Suprapubic skin (tissue), 4 donors: ENCODE results near the gene EPOP. TPM values are rescaled to one million over a fixed set of nuclear protein-coding genes. Genes with fewer than 3 reads are reported as not detected.

Experiments used
- DNase-seq, 2 donors: peaks; one replicate each; pipeline ENCODE4 v3.0.0-alpha.2; 2019; ENCODE audit warnings: low spot score in 2 of 2
- H3K27ac ChIP-seq: fragments of 200-600 bp; sonication (generic); one replicate; pipeline ENCODE4 v1.5.1; 2019
- H3K27me3 ChIP-seq: fragments of 200-600 bp; sonication (generic); one replicate; pipeline ENCODE4 v1.5.1; 2019
- H3K36me3 ChIP-seq: fragments of 200-600 bp; sonication (generic); one replicate; pipeline ENCODE4 v1.5.1; 2019
- H3K4me1 ChIP-seq: fragments of 200-600 bp; sonication (generic); one replicate; pipeline ENCODE4 v1.5.1; 2019
- H3K4me3 ChIP-seq: fragments of 200-600 bp; sonication (generic); one replicate; pipeline ENCODE4 v1.5.1; 2019; ENCODE audit warnings: mild to moderate bottlenecking
- H3K9me3 ChIP-seq: fragments of 200-600 bp; sonication (generic); one replicate; pipeline ENCODE4 v1.5.1; 2019
- CTCF ChIP-seq, 2 donors: fragments of 200-600 bp in 1 of 2; fragments of 450-650 bp in 1 of 2; sonication (generic) in 1 of 2; IDR thresholded peaks; one replicate each; pipeline ENCODE4 v1.5.1; 2016 to 2019; ENCODE audit warnings: antibody characterized with exemption in 2 of 2, mild to moderate bottlenecking in 1 of 2, moderate library complexity in 1 of 2
- EP300 ChIP-seq: sonication (generic); formaldehyde crosslinking; IDR thresholded peaks from one replicate; pipeline ENCODE4 v1.6.1; 2017; ENCODE audit warnings: antibody characterized with exemption
- POLR2A ChIP-seq, 2 donors: fragments of 450-650 bp; IDR thresholded peaks; one replicate each; pipeline ENCODE4 v1.6.1; 2017; ENCODE audit warnings: antibody characterized with exemption in 2 of 2, mild to moderate bottlenecking in 2 of 2, moderate library complexity in 2 of 2
- POLR2AphosphoS5 ChIP-seq, 3 donors: sonication (generic); formaldehyde crosslinking; IDR thresholded peaks; one replicate each; pipeline ENCODE4 v1.6.1; 2017; ENCODE audit warnings: antibody characterized with exemption in 3 of 3
- WGBS: methylation state at CpG from one replicate; pipeline ENCODE4 v1.1.5; 2018; 5-methylcytosine and 5-hydroxymethylcytosine counted together
- total RNA-seq, 4 donors: library from RNA; depleted of rRNA; stranded (reverse); fragments of >200 nt; gene quantifications; one replicate each; pipeline ENCODE4 v1.1.0, GENCODE V29; 2016

The EPOP gene
- total RNA-seq, 4 donors from 2014 or later, result 0.80 to 6.1 (median 3.2) TPM

GRCh38 chr17:38712593-38712992 lies 37.8 kb upstream of the EPOP start:
- Histone ChIP-seq H3K4me1 (peaks cover 19% of the 10 kb centered on the region), H3K9me3 (no peaks in the 10 kb centered on the region), H3K27ac (no peak overlapping the region), H3K27me3 (no peaks in the 10 kb centered on the region), H3K36me3 (peaks cover 74% of the 10 kb centered on the region), H3K4me3 (no peak overlapping the region)
- DNase-seq, result no peak
- TF ChIP-seq POLR2A (IDR thresholded peaks at IDR 0.05) (no peak), EP300 (no peak), CTCF (IDR thresholded peaks at IDR 0.05) (no peak), POLR2AphosphoS5 (IDR thresholded peaks at IDR 0.05) (no peak)
- 94% methylated on average over 5 of the region's 10 CpGs for WGBS

GRCh38 chr17:38711792-38712571 lies 37.2 kb upstream of the EPOP start:
- WGBS, result 75% methylated on average over 11 of the region's 26 CpGs
- no peak overlapping the region for H3K27ac ChIP-seq
- no peak overlapping the region for H3K4me3 ChIP-seq
- DNase-seq, result no peak
- peaks cover 25% of the 10 kb centered on the region for H3K4me1 ChIP-seq
- no peak for TF ChIP-seq EP300
- TF ChIP-seq CTCF (IDR thresholded peaks at IDR 0.05), result no peak
- TF ChIP-seq POLR2AphosphoS5 (IDR thresholded peaks at IDR 0.05), result no peak
- TF ChIP-seq POLR2A (IDR thresholded peaks at IDR 0.05), result no peak
- no peaks in the 10 kb centered on the region for H3K27me3 ChIP-seq
- peaks cover 68% of the 10 kb centered on the region for H3K36me3 ChIP-seq
- H3K9me3 ChIP-seq, result no peaks in the 10 kb centered on the region

- no peak for DNase-seq
- TF ChIP-seq EP300 (no peak), POLR2A (IDR thresholded peaks at IDR 0.05) (no peak), CTCF (IDR thresholded peaks at IDR 0.05) (no peak), POLR2AphosphoS5 (IDR thresholded peaks at IDR 0.05) (no peak)
- Histone ChIP-seq H3K4me3 (no peak overlapping the region), H3K4me1 (peaks cover 35% of the 10 kb centered on the region), H3K9me3 (no peaks in the 10 kb centered on the region), H3K27ac (no peak overlapping the region), H3K27me3 (no peaks in the 10 kb centered on the region), H3K36me3 (peaks cover 58% of the 10 kb centered on the region)
- WGBS, result 87% methylated on average over 5 of the region's 5 CpGs
These were observed 36.2 kb upstream of the EPOP start for GRCh38 chr17:38710985-38711384.

- peaks cover 54% of the 10 kb centered on the region for H3K36me3 ChIP-seq
- H3K9me3 ChIP-seq, result no peaks in the 10 kb centered on the region
- DNase-seq, result no peak
- no peak overlapping the region for H3K27ac ChIP-seq
- H3K4me3 ChIP-seq, result no peak overlapping the region
- WGBS, result 86% methylated on average over 3 of the region's 3 CpGs
- H3K27me3 ChIP-seq, result no peaks in the 10 kb centered on the region
- H3K4me1 ChIP-seq, result peaks cover 37% of the 10 kb centered on the region
- TF ChIP-seq EP300, result no peak
- TF ChIP-seq CTCF (IDR thresholded peaks at IDR 0.05), result no peak
- TF ChIP-seq POLR2AphosphoS5 (IDR thresholded peaks at IDR 0.05), result no peak
- no peak for TF ChIP-seq POLR2A (IDR thresholded peaks at IDR 0.05)
These were observed 35.8 kb upstream of the EPOP start for GRCh38 chr17:38710604-38710962.

- H3K36me3 ChIP-seq, result peaks cover 49% of the 10 kb centered on the region
- 55% methylated on average over 13 of the region's 13 CpGs for WGBS
- no peak for TF ChIP-seq POLR2AphosphoS5 (IDR thresholded peaks at IDR 0.05)
- no peak for TF ChIP-seq EP300
- no peak for TF ChIP-seq POLR2A (IDR thresholded peaks at IDR 0.05)
- no peak for TF ChIP-seq CTCF (IDR thresholded peaks at IDR 0.05)
- no peak for DNase-seq
- no peaks in the 10 kb centered on the region for H3K27me3 ChIP-seq
- H3K9me3 ChIP-seq, result no peaks in the 10 kb centered on the region
- H3K27ac ChIP-seq, result no peak overlapping the region
- H3K4me3 ChIP-seq, result no peak overlapping the region
- peaks cover 37% of the 10 kb centered on the region for H3K4me1 ChIP-seq
These were observed 35.3 kb upstream of the EPOP start for GRCh38 chr17:38709864-38710603.
